Trophoblast cell (in vitro differentiated cells and primary cell): Measurements from ENCODE around the gene KRT77.

Experiments used
- DNase-seq, 2 donors: peaks; one replicate each; pipeline ENCODE4 v3.0.0-alpha.2; 2016
- H2AFZ ChIP-seq: 2 replicates; pipeline ENCODE4 v1.6.1; 2013; ENCODE audit warnings: low read length, moderate library complexity, mild to moderate bottlenecking; ENCODE audit not compliant: insufficient read depth, poor library complexity
- H2AK5ac ChIP-seq: 2 replicates; pipeline ENCODE4 v1.6.1; 2013; ENCODE audit warnings: mild to moderate bottlenecking, low read length
- H2BK120ac ChIP-seq: 2 replicates; pipeline ENCODE4 v1.6.1; 2013; ENCODE audit warnings: low read length, mild to moderate bottlenecking, moderate library complexity; ENCODE audit not compliant: insufficient read depth, poor library complexity
- H2BK12ac ChIP-seq: 2 replicates; pipeline ENCODE4 v1.6.1; 2013; ENCODE audit warnings: mild to moderate bottlenecking, low read length, moderate library complexity
- H2BK5ac ChIP-seq: 2 replicates; pipeline ENCODE4 v1.6.1; 2013; ENCODE audit warnings: low read length, low read depth, moderate library complexity, mild to moderate bottlenecking; ENCODE audit not compliant: poor library complexity
- H3K14ac ChIP-seq: 2 replicates; pipeline ENCODE4 v1.6.1; 2013; ENCODE audit warnings: mild to moderate bottlenecking, low read length
- H3K18ac ChIP-seq: 2 replicates; pipeline ENCODE4 v1.6.1; 2013; ENCODE audit warnings: mild to moderate bottlenecking, low read length
- H3K23ac ChIP-seq: 2 replicates; pipeline ENCODE4 v1.6.1; 2013; ENCODE audit warnings: low read length
- H3K27ac ChIP-seq: 2 replicates; pipeline ENCODE4 v1.5.1; 2013; ENCODE audit warnings: low read depth, mild to moderate bottlenecking, inconsistent platforms, low read length, moderate library complexity
- H3K27me3 ChIP-seq: 2 replicates; pipeline ENCODE4 v1.6.1; 2013; ENCODE audit warnings: inconsistent platforms, mild to moderate bottlenecking, low read length, moderate library complexity; ENCODE audit not compliant: insufficient read depth
- H3K36me3 ChIP-seq, 2 experiments: 1 replicate in 1 of 2; 2 replicates in 1 of 2; pipeline ENCODE4 v1.6.1; 2013; ENCODE audit warnings: low read length in 2 of 2, mild to moderate bottlenecking in 2 of 2, moderate library complexity in 1 of 2; ENCODE audit not compliant: insufficient read depth in 2 of 2, control insufficient read depth in 1 of 2
- H3K4ac ChIP-seq: 2 replicates; pipeline ENCODE4 v1.6.1; 2013; ENCODE audit warnings: low read depth, mild to moderate bottlenecking, low read length, moderate library complexity
- H3K4me1 ChIP-seq, 2 experiments: 1 replicate in 1 of 2; 2 replicates in 1 of 2; pipeline ENCODE4 v1.6.1; 2013; ENCODE audit warnings: low read length in 2 of 2, mild to moderate bottlenecking in 2 of 2, moderate library complexity in 1 of 2; ENCODE audit not compliant: insufficient read depth in 2 of 2, control insufficient read depth in 1 of 2
- H3K4me2 ChIP-seq: 2 replicates; pipeline ENCODE4 v1.6.1; 2013; ENCODE audit warnings: inconsistent platforms, mild to moderate bottlenecking, low read length, moderate library complexity
- H3K4me3 ChIP-seq: 2 replicates; pipeline ENCODE4 v1.5.1; 2013; ENCODE audit warnings: mild to moderate bottlenecking, low read depth, low read length, inconsistent platforms
- H3K79me1 ChIP-seq: one replicate; pipeline ENCODE4 v1.6.1; 2013; ENCODE audit warnings: low read length
- H3K79me2 ChIP-seq: 2 replicates; pipeline ENCODE4 v1.6.1; 2013; ENCODE audit warnings: low read length, mild to moderate bottlenecking; ENCODE audit not compliant: control insufficient read depth, insufficient read depth, poor library complexity
- H3K9ac ChIP-seq: 2 replicates; pipeline ENCODE4 v1.6.1; 2013; ENCODE audit warnings: mild to moderate bottlenecking, low read length
- H3K9me3 ChIP-seq: 2 replicates; pipeline ENCODE4 v1.6.1; 2013; ENCODE audit warnings: low read depth, mild to moderate bottlenecking, control low read depth, inconsistent platforms, low read length; ENCODE audit not compliant: insufficient read depth
- H4K12ac ChIP-seq: 2 replicates; pipeline ENCODE4 v1.6.1; 2013; ENCODE audit warnings: low read depth, mild to moderate bottlenecking, low read length, moderate library complexity
- H4K8ac ChIP-seq: 2 replicates; pipeline ENCODE4 v1.6.1; 2013; ENCODE audit warnings: low read depth, mild to moderate bottlenecking, low read length, moderate library complexity
- H4K91ac ChIP-seq: one replicate; pipeline ENCODE4 v1.6.1; 2013; ENCODE audit warnings: low read depth, mild to moderate bottlenecking, low read length, moderate library complexity
- WGBS: extraction: QIAGEN DNeasy Blood & Tissue Kit; methylation state at CpG from one replicate; pipeline ENCODE4 v1.1.7; 2013; ENCODE audit warnings: missing lambda C conversion rate; ENCODE audit not compliant: insufficient read length, insufficient coverage; ENCODE audit errors: extremely low coverage; 5-methylcytosine and 5-hydroxymethylcytosine counted together

Gene KRT77

GRCh38 chr12:52726451-52726850, 23.1 kb upstream of the KRT77 start:
- no peak overlapping the region for H3K23ac ChIP-seq
- no peak overlapping the region for H2BK5ac ChIP-seq
- H4K8ac ChIP-seq = no peak overlapping the region
- H3K14ac ChIP-seq = no peak overlapping the region
- no peak overlapping the region for H3K4me3 ChIP-seq
- H4K91ac ChIP-seq = no peak overlapping the region
- H3K4me2 ChIP-seq = no peak overlapping the region
- H4K12ac ChIP-seq = no peak overlapping the region
- H2BK120ac ChIP-seq = no peak overlapping the region
- no CpG with 5 or more reads among the region's 2 CpGs for WGBS
- no peak overlapping the region for H2AFZ ChIP-seq
- no peak overlapping the region for H2AK5ac ChIP-seq
- no peaks in the 10 kb centered on the region for H3K27me3 ChIP-seq
- H3K4me1 ChIP-seq = no peaks in the 10 kb centered on the region
- no peaks in the 10 kb centered on the region for H3K79me1 ChIP-seq
- no peak overlapping the region for H3K4ac ChIP-seq
- H3K27ac ChIP-seq = no peak overlapping the region
- H3K9ac ChIP-seq = no peak overlapping the region
- no peak overlapping the region for H3K18ac ChIP-seq
- peaks cover 2% of the 10 kb centered on the region for H3K9me3 ChIP-seq
- no peak for DNase-seq
- H2BK12ac ChIP-seq = no peak overlapping the region
- no peaks in the 10 kb centered on the region for H3K36me3 ChIP-seq
- no peaks in the 10 kb centered on the region for H3K79me2 ChIP-seq

DNA sequence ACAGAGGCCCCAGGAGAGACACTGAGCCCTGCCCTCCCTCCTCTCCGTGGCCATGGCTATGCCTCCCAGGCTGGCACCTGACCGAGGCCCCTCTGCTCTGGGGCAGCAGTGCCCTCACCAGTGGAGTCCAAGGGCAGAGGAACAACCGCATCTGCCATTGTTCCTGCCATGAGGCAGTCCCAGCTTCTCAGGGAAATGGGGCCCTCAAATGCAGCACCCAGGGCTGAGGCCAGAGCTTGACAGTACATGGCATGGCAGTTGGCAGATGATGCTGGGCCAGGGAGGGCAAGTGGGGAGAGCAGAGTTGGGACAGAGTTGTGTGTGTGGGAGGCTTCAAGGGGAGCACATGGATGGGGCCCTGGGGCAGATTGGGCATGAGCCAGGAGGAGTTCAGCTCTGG, 21.1 kb upstream of the KRT77 start:
- Histone ChIP-seq H2BK12ac (no peak overlapping the region), H3K27ac (no peak overlapping the region), H3K9ac (no peak overlapping the region), H3K4me1 (no peaks in the 10 kb centered on the region), H4K12ac (no peak overlapping the region), H2BK5ac (no peak overlapping the region), H3K4me3 (no peak overlapping the region), H3K14ac (no peak overlapping the region), H3K79me1 (no peaks in the 10 kb centered on the region), H4K8ac (no peak overlapping the region), H2AK5ac (no peak overlapping the region), H3K79me2 (no peaks in the 10 kb centered on the region), H2BK120ac (no peak overlapping the region), H2AFZ (no peak overlapping the region), H4K91ac (no peak overlapping the region), H3K9me3 (peaks cover 2% of the 10 kb centered on the region), H3K27me3 (no peaks in the 10 kb centered on the region), H3K18ac (no peak overlapping the region), H3K4me2 (no peak overlapping the region), H3K36me3 (no peaks in the 10 kb centered on the region), H3K4ac (no peak overlapping the region), H3K23ac (no peak overlapping the region)
- WGBS = no CpG with 5 or more reads among the region's 3 CpGs
- no peak for DNase-seq

GRCh38 chr12:52722680-52723079, 19.4 kb upstream of the KRT77 start:
- Histone ChIP-seq H2BK5ac (no peak overlapping the region), H3K79me1 (no peaks in the 10 kb centered on the region), H4K12ac (no peak overlapping the region), H3K27ac (no peak overlapping the region), H4K8ac (no peak overlapping the region), H2BK12ac (no peak overlapping the region), H2AFZ (no peak overlapping the region), H3K27me3 (no peaks in the 10 kb centered on the region), H4K91ac (no peak overlapping the region), H3K4ac (no peak overlapping the region), H3K23ac (no peak overlapping the region), H2BK120ac (no peak overlapping the region), H3K14ac (no peak overlapping the region), H2AK5ac (no peak overlapping the region), H3K9me3 (peaks cover 2% of the 10 kb centered on the region), H3K18ac (no peak overlapping the region), H3K79me2 (no peaks in the 10 kb centered on the region), H3K36me3 (no peaks in the 10 kb centered on the region), H3K4me2 (no peak overlapping the region), H3K9ac (no peak overlapping the region), H3K4me3 (no peak overlapping the region), H3K4me1 (no peaks in the 10 kb centered on the region)
- DNase-seq = no peak
- no CpG with 5 or more reads among the region's 2 CpGs for WGBS

DNA sequence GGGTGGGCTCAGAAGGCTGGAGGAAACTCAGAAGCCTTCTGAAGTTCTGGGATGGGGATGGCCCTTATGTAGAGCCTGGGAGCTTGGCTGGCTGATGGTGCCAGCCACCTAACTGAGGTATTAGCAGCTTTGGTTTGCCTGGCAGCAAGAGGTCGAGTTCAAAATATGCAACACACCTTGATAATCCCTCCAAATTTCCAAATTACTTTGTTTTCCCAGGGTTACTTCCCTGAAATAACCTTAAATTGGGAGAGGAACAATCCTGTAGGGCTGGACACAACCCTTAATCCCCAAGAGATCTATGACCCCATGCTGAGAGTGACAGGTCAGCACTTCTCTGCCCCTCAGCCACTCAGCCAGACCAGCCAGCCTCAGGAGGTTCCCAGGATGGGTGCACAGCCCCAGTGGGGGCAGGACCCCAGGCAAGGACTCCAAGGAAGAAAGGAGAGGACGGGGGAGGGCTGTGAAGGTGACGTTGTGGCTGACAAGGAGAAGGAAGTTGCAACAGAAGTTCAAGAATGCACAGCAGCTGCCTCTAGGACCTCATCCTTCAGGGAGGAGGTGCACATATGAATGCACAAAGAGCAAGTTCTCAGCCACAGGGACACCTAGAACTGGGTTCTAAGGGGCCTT, 18.6 kb upstream of the KRT77 start:
- H3K79me2 ChIP-seq = no peaks in the 10 kb centered on the region
- H3K14ac ChIP-seq = no peak overlapping the region
- H2BK5ac ChIP-seq = no peak overlapping the region
- no peak overlapping the region for H4K8ac ChIP-seq
- no peak overlapping the region for H3K23ac ChIP-seq
- H2BK120ac ChIP-seq = no peak overlapping the region
- no peaks in the 10 kb centered on the region for H3K4me1 ChIP-seq
- H3K9ac ChIP-seq = no peak overlapping the region
- DNase-seq = peak; percentile 20 to 68
- no peak overlapping the region for H3K4ac ChIP-seq
- no peak overlapping the region for H2AFZ ChIP-seq
- H3K79me1 ChIP-seq = no peaks in the 10 kb centered on the region
- H4K91ac ChIP-seq = no peak overlapping the region
- H2BK12ac ChIP-seq = no peak overlapping the region
- no peaks in the 10 kb centered on the region for H3K27me3 ChIP-seq
- H3K4me3 ChIP-seq = no peak overlapping the region
- H4K12ac ChIP-seq = no peak overlapping the region
- no peaks in the 10 kb centered on the region for H3K36me3 ChIP-seq
- no peak overlapping the region for H3K18ac ChIP-seq
- no peak overlapping the region for H3K4me2 ChIP-seq
- H2AK5ac ChIP-seq = no peak overlapping the region
- no peak overlapping the region for H3K27ac ChIP-seq
- H3K9me3 ChIP-seq = peaks cover 2% of the 10 kb centered on the region
- no CpG with 5 or more reads among the region's 3 CpGs for WGBS
